Neural progenitor cell (in vitro differentiated cells): Measurements from ENCODE around the gene DPT. TPM values are rescaled to one million over a fixed set of nuclear protein-coding genes. Genes with fewer than 3 reads are reported as not detected.

Experiments used
- DNase-seq: peaks from one replicate; pipeline ENCODE4 v3.0.0-alpha.2; 2016; ENCODE audit warnings: low spot score
- H2AFZ ChIP-seq: fragments of 200-600 bp; sonication (generic); replicated peaks from 2 replicates; pipeline ENCODE4 v1.6.1; 2016; ENCODE audit warnings: antibody characterized with exemption
- H3F3A ChIP-seq: fragments of 200-600 bp; sonication (generic); 2 replicates; pipeline ENCODE4 v1.6.1; 2016; ENCODE audit warnings: antibody characterized with exemption, low read depth
- H3K27ac ChIP-seq: fragments of 200-600 bp; sonication (generic); 2 replicates; pipeline ENCODE4 v1.5.1; 2016; ENCODE audit warnings: mild to moderate bottlenecking
- H3K27me3 ChIP-seq: fragments of 200-600 bp; sonication (generic); 2 replicates; pipeline ENCODE4 v1.6.1; 2016; ENCODE audit warnings: mild to moderate bottlenecking, moderate library complexity
- H3K36me3 ChIP-seq: fragments of 200-600 bp; sonication (generic); 2 replicates; pipeline ENCODE4 v1.5.1; 2016
- H3K4me1 ChIP-seq: fragments of 200-600 bp; sonication (generic); 2 replicates; pipeline ENCODE4 v1.6.1; 2016; ENCODE audit warnings: mixed run types
- H3K4me2 ChIP-seq: fragments of 200-600 bp; sonication (generic); 2 replicates; pipeline ENCODE4 v1.6.1; 2016
- H3K4me3 ChIP-seq: fragments of 200-600 bp; sonication (generic); 2 replicates; pipeline ENCODE4 v1.5.1; 2016
- H3K79me2 ChIP-seq: fragments of 200-600 bp; sonication (generic); 2 replicates; pipeline ENCODE4 v1.6.1; 2016; ENCODE audit warnings: low read depth
- H3K9ac ChIP-seq: fragments of 200-600 bp; sonication (generic); 2 replicates; pipeline ENCODE4 v1.6.1; 2016
- H3K9me3 ChIP-seq: fragments of 200-600 bp; sonication (generic); 2 replicates; pipeline ENCODE4 v1.5.1; 2016; ENCODE audit warnings: low read depth
- H4K20me1 ChIP-seq: fragments of 200-600 bp; sonication (generic); 2 replicates; pipeline ENCODE4 v1.6.1; 2016; ENCODE audit warnings: low read depth
- H3K27ac Mint-ChIP-seq: 3 replicates; pipeline ENCODE4 v1.8.0; 2021; ENCODE audit warnings: mixed read lengths
- H3K27me3 Mint-ChIP-seq: 2 replicates; pipeline ENCODE4 v1.8.0; 2022; ENCODE audit warnings: low read depth, mild to moderate bottlenecking, inconsistent platforms, moderate library complexity, mixed read lengths; ENCODE audit not compliant: insufficient read depth
- H3K36me3 Mint-ChIP-seq: 3 replicates; pipeline ENCODE4 v1.8.0; 2021; ENCODE audit warnings: mixed read lengths
- H3K4me1 Mint-ChIP-seq: 3 replicates; pipeline ENCODE4 v1.8.0; 2021; ENCODE audit warnings: mixed read lengths
- H3K4me3 Mint-ChIP-seq: 3 replicates; pipeline ENCODE4 v1.8.0; 2021; ENCODE audit warnings: mild to moderate bottlenecking, moderate library complexity, mixed read lengths
- H3K9me3 Mint-ChIP-seq: 3 replicates; pipeline ENCODE4 v1.8.0; 2020; ENCODE audit warnings: mixed read lengths
- CTCF ChIP-seq: fragments of 200-600 bp; sonication (generic); IDR thresholded peaks from 2 replicates; pipeline ENCODE4 v1.5.1; 2017; ENCODE audit warnings: antibody characterized with exemption, mild to moderate bottlenecking
- EZH2 ChIP-seq: fragments of 200-600 bp; sonication (generic); IDR thresholded peaks from 2 replicates; pipeline ENCODE4 v1.6.1; 2017; ENCODE audit warnings: antibody characterized with exemption, mild to moderate bottlenecking, moderate library complexity
- EZH2phosphoT487 ChIP-seq: fragments of 200-600 bp; sonication (generic); IDR thresholded peaks from 2 replicates; pipeline ENCODE4 v1.6.1; 2017; ENCODE audit warnings: antibody characterized with exemption
- total RNA-seq: library from RNA; depleted of rRNA; stranded (reverse); fragments of >200 nt; gene quantifications from 2 replicates; pipeline ENCODE4 v1.2.3, GENCODE V29; 2015; ENCODE audit warnings: low replicate concordance

DPT gene
- total RNA-seq, 1 donor from 2014 or later: not detected

DNA sequence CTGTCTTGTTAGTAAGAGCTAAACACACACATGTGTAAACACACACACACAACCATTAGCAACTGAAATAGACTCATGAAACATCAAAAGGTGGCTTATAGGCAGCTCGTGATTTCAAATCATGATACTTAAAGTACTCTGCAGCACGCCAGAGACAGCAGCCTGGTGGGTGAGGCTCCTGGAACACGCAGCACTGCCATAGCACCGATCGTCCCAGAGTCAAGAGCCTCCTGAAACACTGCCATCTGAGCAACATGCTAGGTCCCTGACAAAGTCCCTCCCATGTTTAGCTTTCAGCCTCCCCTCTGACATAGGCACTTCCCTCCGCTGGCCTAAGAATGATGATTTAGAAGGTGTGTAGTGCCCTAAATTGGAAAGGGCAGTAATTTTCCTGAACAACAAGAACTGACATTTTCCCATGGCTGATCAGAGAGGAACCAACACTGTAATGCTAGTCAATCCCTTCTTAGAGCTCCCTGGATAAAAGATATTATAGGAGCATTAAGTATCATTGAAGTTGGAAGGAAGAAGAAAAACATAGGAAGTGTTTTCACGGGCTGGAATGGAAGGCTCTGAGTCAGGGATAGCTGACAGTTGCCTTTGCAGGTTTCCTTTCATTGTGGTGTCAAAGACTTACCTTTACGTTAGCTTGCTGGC lies 14.1 kb upstream of the DPT start:
- Histone ChIP-seq H4K20me1 (no peaks in the 10 kb centered on the region), H3F3A (no peaks in the 10 kb centered on the region), H2AFZ (no peak overlapping the region), H3K27ac (no peak overlapping the region), H3K9me3 (no peaks in the 10 kb centered on the region), H3K27me3 (no peaks in the 10 kb centered on the region), H3K4me3 (no peak overlapping the region), H3K4me2 (no peak overlapping the region), H3K9ac (no peak overlapping the region), H3K79me2 (no peaks in the 10 kb centered on the region), H3K36me3 (no peaks in the 10 kb centered on the region), H3K4me1 (no peaks in the 10 kb centered on the region)
- Mint-ChIP-seq H3K36me3 (no peaks in the 10 kb centered on the region), H3K4me3 (no peak overlapping the region), H3K9me3 (no peaks in the 10 kb centered on the region), H3K27me3 (no peaks in the 10 kb centered on the region), H3K27ac (no peak overlapping the region), H3K4me1 (peaks cover 4% of the 10 kb centered on the region)
- no peak for DNase-seq
- no peak for TF ChIP-seq EZH2phosphoT487
- no peak for TF ChIP-seq CTCF
- no peak for TF ChIP-seq EZH2

- Mint-ChIP-seq H3K27me3 (no peaks in the 10 kb centered on the region), H3K36me3 (no peaks in the 10 kb centered on the region), H3K9me3 (no peaks in the 10 kb centered on the region), H3K4me3 (no peak overlapping the region), H3K27ac (no peak overlapping the region), H3K4me1 (peaks cover 4% of the 10 kb centered on the region)
- no peak overlapping the region for H3K9ac ChIP-seq
- TF ChIP-seq CTCF: no peak
- no peak for TF ChIP-seq EZH2
- no peak for TF ChIP-seq EZH2phosphoT487
- H3K9me3 ChIP-seq: no peaks in the 10 kb centered on the region
- no peak overlapping the region for H3K4me2 ChIP-seq
- H3F3A ChIP-seq: no peaks in the 10 kb centered on the region
- no peaks in the 10 kb centered on the region for H3K4me1 ChIP-seq
- no peaks in the 10 kb centered on the region for H3K36me3 ChIP-seq
- no peaks in the 10 kb centered on the region for H3K79me2 ChIP-seq
- H3K27ac ChIP-seq: no peak overlapping the region
- no peaks in the 10 kb centered on the region for H4K20me1 ChIP-seq
- no peak overlapping the region for H2AFZ ChIP-seq
- H3K4me3 ChIP-seq: no peak overlapping the region
- H3K27me3 ChIP-seq: no peaks in the 10 kb centered on the region
- no peak for DNase-seq
Measured at GRCh38 chr1:168742386-168742785, 13.4 kb upstream of the DPT start.

- H3K4me1 ChIP-seq: no peaks in the 10 kb centered on the region
- H3K4me2 ChIP-seq: no peak overlapping the region
- H3K79me2 ChIP-seq: no peaks in the 10 kb centered on the region
- H3K4me3 Mint-ChIP-seq: no peak overlapping the region
- H3K4me3 ChIP-seq: no peak overlapping the region
- H3K9me3 ChIP-seq: no peaks in the 10 kb centered on the region
- no peak overlapping the region for H3K27ac Mint-ChIP-seq
- H3K9me3 Mint-ChIP-seq: no peaks in the 10 kb centered on the region
- no peak overlapping the region for H3K9ac ChIP-seq
- H3F3A ChIP-seq: no peaks in the 10 kb centered on the region
- DNase-seq: no peak
- H3K27me3 ChIP-seq: no peaks in the 10 kb centered on the region
- peaks cover 4% of the 10 kb centered on the region for H3K4me1 Mint-ChIP-seq
- TF ChIP-seq CTCF: no peak
- no peaks in the 10 kb centered on the region for H3K36me3 Mint-ChIP-seq
- peaks cover 3% of the 10 kb centered on the region for H3K27me3 Mint-ChIP-seq
- H3K36me3 ChIP-seq: no peaks in the 10 kb centered on the region
- no peak overlapping the region for H2AFZ ChIP-seq
- H3K27ac ChIP-seq: no peak overlapping the region
- H4K20me1 ChIP-seq: no peaks in the 10 kb centered on the region
Measured at GRCh38 chr1:168739908-168740307, 10.9 kb upstream of the DPT start.
